Measurements from ENCODE around the gene PRELID1. TPM values are rescaled to one million over a fixed set of nuclear protein-coding genes. Genes with fewer than 3 reads are reported as not detected.

The PRELID1 gene
- total RNA-seq, 1 experiment from 2014 or later: 275 TPM

GRCh38 chr5:177311723-177312648 is 8.4 kb downstream of the PRELID1 start, which contains the start of gene MXD3:
Gene MXD3, minus strand, starts transcription at chr5:177311898. Its CDS starts 68 bp downstream, at chr5:177311830.
- Histone ChIP-seq H3K9me3 (ENCODE audit: control insufficient read depth, insufficient read depth, low read depth, low read length) (no peaks in the 10 kb centered on the region), H3K36me3 (ENCODE audit: control insufficient read depth, insufficient read depth, low read length) (no peaks in the 10 kb centered on the region; the same call in 1 of the 2 replicates), H3K27me3 (ENCODE audit: control insufficient read depth, insufficient read depth, low read length) (no peaks in the 10 kb centered on the region), H3K4me1 (ENCODE audit: control insufficient read depth, insufficient read depth, low read length) (peaks cover 12% of the 10 kb centered on the region), H3K27ac (ENCODE audit: low read length) (peak within 1 kb of the TSS; percentile 76), H3K4me3 (ENCODE audit: low read depth in 2 of 2, low read length in 2 of 2) (peak within 1 kb of the TSS; percentile 39 to 58)
- ChIA-PET CTCF (no interaction called here), POLR2A (no interaction called here)
- TF ChIP-seq SIN3A (IDR thresholded peaks at IDR 0.05; ENCODE audit: borderline replicate concordance, insufficient read depth, low read depth, low read length) (no peak; the same call in 1 of the 2 replicates), POLR2AphosphoS5 (IDR thresholded peaks at IDR 0.05; ENCODE audit: low read depth, low read length) (peak; percentile 44; the same call in 1 of the 2 replicates)
- TF ChIP-seq, protein P1, sequence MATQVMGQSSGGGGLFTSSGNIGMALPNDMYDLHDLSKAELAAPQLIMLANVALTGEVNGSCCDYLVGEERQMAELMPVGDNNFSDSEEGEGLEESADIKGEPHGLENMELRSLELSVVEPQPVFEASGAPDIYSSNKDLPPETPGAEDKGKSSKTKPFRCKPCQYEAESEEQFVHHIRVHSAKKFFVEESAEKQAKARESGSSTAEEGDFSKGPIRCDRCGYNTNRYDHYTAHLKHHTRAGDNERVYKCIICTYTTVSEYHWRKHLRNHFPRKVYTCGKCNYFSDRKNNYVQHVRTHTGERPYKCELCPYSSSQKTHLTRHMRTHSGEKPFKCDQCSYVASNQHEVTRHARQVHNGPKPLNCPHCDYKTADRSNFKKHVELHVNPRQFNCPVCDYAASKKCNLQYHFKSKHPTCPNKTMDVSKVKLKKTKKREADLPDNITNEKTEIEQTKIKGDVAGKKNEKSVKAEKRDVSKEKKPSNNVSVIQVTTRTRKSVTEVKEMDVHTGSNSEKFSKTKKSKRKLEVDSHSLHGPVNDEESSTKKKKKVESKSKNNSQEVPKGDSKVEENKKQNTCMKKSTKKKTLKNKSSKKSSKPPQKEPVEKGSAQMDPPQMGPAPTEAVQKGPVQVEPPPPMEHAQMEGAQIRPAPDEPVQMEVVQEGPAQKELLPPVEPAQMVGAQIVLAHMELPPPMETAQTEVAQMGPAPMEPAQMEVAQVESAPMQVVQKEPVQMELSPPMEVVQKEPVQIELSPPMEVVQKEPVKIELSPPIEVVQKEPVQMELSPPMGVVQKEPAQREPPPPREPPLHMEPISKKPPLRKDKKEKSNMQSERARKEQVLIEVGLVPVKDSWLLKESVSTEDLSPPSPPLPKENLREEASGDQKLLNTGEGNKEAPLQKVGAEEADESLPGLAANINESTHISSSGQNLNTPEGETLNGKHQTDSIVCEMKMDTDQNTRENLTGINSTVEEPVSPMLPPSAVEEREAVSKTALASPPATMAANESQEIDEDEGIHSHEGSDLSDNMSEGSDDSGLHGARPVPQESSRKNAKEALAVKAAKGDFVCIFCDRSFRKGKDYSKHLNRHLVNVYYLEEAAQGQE (IDR thresholded peaks at IDR 0.05; ENCODE audit: insufficient read depth in 1 of 2, low read depth in 2 of 2, low read length in 1 of 2): no peak
- intact Hi-C loops (cut with micrococcal nuclease; ENCODE audit: unreplicated experiment) (loop anchor here (10.0 kb wide), 1 partner anchor 143 kb away; no protein-coding TSS in a partner anchor), in situ Hi-C loops (cut with HindIII; ENCODE audit: low pct_unique_long_range_greater_than_20kb, low sequenced_read_pairs) (no loop called here)
- BruUV-seq (replicated peaks): no TSS peak
- ATAC-seq: peak; percentile 69
- DNase-seq (ENCODE audit: low read depth, low spot score): no peak

DNA sequence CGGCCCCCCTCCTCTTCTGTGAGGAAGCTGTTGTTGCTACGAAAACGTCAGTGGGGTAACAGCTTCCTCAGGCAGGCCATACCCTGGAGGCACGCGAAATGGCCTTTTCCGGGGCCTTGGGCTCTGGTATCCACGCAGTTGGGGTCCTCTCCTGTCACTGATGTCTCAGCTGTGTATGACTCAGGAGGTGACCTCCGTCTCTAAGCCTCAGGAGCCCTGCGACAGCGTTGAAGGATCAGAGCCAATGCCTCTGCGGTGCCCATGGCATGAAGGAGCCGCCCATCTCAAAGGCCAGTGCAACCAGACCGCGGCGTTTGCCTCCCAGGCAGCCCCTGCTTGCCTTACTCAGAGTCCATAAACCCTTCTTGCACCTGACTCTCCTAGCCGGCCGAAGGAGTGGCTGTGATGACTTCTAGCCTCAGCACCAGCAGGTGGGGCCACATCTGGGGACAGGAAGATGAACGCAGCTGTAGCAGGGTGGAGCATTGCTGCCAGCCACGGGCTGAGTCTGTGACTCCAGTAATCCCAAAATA is 9.1 kb downstream of the PRELID1 start:
- ATAC-seq: peak; percentile 12; the same call in 1 of the 2 replicates
- intact Hi-C loops (cut with micrococcal nuclease; ENCODE audit: unreplicated experiment): loop anchor here (10.0 kb wide), 1 partner anchor 142 kb away; no protein-coding TSS in a partner anchor
- POLR2A ChIA-PET: no interaction called here
- H3K4me3 ChIP-seq (ENCODE audit: low read depth in 2 of 2, low read length in 2 of 2): peak overlapping the region; percentile 39 to 58
- no peaks in the 10 kb centered on the region; the same call in 1 of the 2 replicates for H3K36me3 ChIP-seq (ENCODE audit: control insufficient read depth, insufficient read depth, low read length)
- in situ Hi-C loops (cut with HindIII; ENCODE audit: low pct_unique_long_range_greater_than_20kb, low sequenced_read_pairs): no loop called here
- CTCF ChIA-PET: no interaction called here
- TSS peak; percentile 78 for BruUV-seq (replicated peaks)
- H3K27me3 ChIP-seq (ENCODE audit: control insufficient read depth, insufficient read depth, low read length): no peaks in the 10 kb centered on the region
- TF ChIP-seq, protein P2, sequence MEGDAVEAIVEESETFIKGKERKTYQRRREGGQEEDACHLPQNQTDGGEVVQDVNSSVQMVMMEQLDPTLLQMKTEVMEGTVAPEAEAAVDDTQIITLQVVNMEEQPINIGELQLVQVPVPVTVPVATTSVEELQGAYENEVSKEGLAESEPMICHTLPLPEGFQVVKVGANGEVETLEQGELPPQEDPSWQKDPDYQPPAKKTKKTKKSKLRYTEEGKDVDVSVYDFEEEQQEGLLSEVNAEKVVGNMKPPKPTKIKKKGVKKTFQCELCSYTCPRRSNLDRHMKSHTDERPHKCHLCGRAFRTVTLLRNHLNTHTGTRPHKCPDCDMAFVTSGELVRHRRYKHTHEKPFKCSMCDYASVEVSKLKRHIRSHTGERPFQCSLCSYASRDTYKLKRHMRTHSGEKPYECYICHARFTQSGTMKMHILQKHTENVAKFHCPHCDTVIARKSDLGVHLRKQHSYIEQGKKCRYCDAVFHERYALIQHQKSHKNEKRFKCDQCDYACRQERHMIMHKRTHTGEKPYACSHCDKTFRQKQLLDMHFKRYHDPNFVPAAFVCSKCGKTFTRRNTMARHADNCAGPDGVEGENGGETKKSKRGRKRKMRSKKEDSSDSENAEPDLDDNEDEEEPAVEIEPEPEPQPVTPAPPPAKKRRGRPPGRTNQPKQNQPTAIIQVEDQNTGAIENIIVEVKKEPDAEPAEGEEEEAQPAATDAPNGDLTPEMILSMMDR (IDR thresholded peaks at IDR 0.05): peak; percentile 13; the same call in 1 of the 2 replicates
- TF ChIP-seq, protein P1 (IDR thresholded peaks at IDR 0.05; ENCODE audit: insufficient read depth in 1 of 2, low read depth in 2 of 2, low read length in 1 of 2): no peak
- DNase-seq (ENCODE audit: low read depth, low spot score): no peak
- no peaks in the 10 kb centered on the region for H3K9me3 ChIP-seq (ENCODE audit: control insufficient read depth, insufficient read depth, low read depth, low read length)
- peak overlapping the region; percentile 76 for H3K27ac ChIP-seq (ENCODE audit: low read length)
- H3K4me1 ChIP-seq (ENCODE audit: control insufficient read depth, insufficient read depth, low read length): peaks cover 12% of the 10 kb centered on the region

All from Panc1 (cell line).